Stimulated activated CD4-positive, alpha-beta T cell treated with anti-CD3 and anti-CD28 coated beads, TNF-alpha, amount 100 ng/mL, for 48 hours (primary cell): Measurements from ENCODE around the gene NDUFAF8.

Experiments used
- DNase-seq, 3 donors: peaks; one replicate each; pipeline ENCODE4 v3.0.0-alpha.2; 2020; ENCODE audit warnings: low read depth in 3 of 3

Gene NDUFAF8, protein sequence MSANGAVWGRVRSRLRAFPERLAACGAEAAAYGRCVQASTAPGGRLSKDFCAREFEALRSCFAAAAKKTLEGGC

DNA sequence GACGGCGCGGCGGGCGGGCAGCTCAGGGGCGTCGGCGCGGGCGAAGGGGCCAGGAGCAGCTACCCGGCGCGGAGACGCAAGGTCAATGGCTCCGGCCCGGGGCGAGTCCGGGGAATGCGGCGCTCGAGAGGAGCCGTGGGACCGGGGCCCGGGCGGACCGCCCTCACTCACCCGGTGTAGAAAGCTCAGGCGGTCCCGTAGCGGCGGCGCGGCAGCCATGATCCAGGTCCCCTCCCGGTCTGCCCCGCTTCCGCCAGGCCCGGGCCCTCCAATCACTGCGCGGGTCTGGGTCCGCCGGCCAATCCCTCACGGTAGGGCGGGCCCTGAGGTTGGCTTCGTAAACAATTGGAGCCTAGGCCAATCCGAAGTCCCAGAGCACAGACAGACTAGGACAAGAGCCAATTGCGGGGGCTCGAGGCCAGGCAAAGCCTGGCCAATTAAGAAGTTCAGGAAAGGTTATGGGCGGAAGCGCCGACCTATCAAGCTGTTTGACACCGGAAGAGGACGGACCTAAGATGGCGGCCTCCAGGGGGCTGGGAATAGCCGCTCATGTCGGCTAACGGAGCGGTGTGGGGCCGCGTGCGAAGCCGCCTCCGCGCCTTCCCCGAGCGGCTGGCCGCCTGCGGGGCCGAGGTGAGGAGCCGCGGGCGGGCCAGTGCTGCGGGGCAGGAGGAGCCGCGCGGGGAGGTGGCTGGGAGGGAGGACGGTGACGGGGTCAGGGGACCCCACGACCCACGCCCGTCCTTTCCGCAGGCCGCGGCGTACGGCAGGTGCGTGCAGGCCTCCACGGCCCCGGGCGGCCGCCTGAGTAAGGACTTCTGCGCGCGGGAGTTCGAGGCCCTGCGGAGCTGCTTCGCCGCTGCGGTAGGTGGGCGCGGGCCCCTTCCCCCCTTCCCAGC lies at the start of gene NDUFAF8, which contains the start of gene TEPSIN:
Gene NDUFAF8, plus strand, starts transcription at position 504 of the 899 bp plus-strand sequence. Its CDS starts 46 bp downstream, at position 550.
Gene TEPSIN, minus strand, starts transcription at position 241 of the 899 bp plus-strand sequence. Its CDS starts 22 bp downstream, at position 219.
- peak; percentile 86 to 95 (median 89) for DNase-seq

DNA sequence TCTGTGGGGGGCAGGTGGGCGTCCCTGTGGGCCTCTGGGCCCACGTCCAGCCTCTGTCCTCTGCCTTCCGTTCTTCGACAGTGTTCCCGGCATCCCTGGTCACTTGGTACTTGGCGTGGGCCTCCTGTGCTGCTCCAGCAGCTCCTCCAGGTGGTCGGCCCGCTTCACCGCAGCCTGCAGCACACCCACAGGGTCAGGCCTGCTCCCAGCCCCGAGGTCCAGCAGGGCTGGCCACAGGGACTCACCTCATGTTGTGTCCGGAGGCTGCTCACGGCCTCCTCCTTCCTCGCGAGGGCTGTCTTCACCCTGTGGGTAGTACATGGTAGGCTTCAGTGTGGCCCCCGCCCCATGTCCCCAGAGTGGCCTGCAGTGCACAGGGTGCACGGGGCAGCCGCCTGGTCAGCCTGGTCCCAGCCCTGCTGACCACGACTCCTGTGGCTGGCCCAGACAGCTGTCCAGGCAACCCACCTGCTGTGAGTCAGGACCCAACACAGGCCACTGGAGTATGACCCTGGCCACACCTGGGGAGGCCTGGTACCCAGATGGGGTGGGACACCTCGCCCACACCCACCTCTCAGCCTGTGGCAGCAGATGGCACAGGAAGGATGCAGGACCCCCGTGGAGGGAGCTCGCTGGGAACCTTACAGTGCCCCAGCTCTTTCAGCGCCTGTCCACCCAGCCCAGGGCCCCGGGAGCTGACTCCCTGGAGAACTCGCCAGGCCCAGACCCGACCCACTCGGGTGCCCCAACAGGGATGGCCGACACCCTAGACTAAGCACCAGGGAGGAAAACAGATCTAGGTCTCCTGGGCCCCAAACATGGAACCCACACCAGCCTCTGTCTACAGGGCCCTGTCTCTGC lies 49.2 kb upstream of the NDUFAF8 start:
- no peak for DNase-seq

DNA sequence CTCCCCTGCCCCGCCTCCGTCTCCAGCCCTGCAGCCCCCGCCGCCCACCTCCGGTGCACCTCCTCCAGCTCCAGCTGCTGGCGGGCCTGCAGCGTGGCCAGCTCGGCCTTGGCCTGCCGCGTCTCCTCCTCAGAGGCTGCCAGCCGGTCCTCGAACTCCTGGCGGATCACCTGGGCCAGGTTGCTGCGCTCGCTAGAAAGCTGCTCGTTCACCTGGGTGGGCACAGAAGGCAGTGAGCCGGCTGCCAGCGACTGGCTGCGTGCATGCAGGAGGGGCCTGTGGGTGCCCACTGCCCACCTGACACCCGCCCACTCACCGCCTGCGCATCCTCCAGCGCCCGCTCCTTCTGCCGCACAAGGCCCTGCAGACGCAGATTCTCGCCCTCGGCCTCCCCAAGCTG lies 48.5 kb upstream of the NDUFAF8 start:
- no peak for DNase-seq

DNA sequence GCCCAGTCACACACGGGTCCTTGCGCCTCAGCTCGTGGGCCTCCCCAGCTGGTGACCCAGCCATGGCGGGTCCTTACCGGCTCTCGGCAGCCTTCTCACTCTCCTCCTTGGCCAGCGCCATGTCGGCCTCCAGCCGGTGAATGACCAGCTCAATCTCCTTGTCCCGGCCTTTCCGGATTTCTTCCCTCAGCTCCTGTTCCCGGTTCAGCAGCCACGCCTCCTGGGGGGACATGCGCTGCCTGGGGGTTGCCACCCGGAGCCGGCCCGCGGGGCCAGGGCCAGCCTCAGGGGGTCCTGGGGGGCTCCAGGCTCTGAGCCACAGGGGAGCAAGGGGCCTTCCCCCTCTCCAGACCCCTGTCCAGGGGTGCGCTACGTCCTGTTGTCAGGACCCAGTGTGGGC lies 48.0 kb upstream of the NDUFAF8 start:
- DNase-seq: no peak

DNA sequence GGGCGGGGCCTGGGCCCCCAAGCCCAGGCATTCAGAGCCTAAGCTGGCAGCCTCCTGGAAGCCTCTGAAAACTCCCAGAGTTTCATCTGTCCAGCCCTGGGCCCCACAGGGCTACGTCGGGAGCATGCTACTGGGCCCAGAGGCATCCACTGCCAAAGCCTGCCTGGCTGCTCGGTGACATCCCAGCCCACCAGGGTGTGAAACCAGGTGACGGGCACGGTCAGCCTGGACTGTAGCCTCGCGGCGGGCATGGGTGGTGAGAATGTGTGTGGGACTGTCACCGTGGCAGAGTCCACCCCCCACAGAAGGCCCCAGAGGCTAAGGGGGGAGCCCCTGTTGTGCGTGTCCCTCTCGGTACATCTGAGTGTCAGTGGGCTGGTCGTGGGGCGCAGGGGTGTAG lies 47.5 kb upstream of the NDUFAF8 start:
- DNase-seq: no peak

DNA sequence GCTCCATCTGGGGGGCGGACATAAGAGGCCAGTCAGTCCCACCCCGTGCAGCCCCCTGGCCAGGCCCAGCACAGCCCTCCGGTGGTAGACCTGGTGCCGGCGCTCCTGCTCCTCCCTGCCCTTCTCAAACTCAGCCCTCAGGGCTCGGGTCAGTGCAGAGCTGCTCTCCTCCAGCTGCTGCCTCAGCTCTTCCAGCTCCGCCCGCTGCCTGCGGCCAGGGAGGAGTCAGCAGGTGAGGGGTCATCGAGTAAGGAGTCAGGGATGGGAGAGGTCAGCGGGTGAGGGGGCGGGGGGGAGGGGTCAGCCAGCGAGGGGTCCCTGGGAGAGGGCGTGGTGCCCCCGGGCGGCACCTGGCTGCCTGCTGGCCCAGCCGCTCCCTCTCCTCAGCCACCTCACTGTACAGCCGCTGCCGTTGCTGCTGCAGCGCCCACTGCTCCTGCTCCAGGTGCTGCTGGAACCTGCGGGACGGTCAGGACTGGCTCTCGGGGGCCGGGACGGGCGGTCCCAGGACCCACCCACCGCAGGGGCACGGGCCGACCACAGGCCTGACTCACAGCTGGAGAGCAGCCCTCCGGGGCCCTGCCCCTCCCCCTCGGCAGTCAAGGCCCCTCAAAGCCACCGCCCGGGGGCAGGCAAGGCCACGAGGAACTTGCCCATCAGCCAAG lies 46.6 kb upstream of the NDUFAF8 start:
- DNase-seq: no peak

DNA sequence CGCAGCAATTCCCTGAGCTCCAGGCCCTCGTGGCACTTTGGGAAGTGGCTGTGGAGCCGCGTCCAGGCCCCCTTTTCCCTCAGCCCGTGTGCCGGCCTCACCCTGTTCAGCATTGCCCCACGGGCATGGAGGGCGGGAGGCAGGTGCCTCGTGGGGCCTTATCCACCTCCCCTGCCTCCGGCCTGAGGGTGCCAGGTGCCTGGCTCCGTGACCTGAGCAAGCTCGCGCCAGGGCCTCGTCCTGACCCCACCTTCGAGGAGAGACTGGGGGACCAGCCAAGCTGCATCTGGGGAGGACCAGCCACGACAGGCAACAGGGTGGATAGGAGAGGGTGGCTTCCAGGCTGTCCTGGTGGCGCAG lies 46.1 kb upstream of the NDUFAF8 start:
- DNase-seq: no peak

DNA sequence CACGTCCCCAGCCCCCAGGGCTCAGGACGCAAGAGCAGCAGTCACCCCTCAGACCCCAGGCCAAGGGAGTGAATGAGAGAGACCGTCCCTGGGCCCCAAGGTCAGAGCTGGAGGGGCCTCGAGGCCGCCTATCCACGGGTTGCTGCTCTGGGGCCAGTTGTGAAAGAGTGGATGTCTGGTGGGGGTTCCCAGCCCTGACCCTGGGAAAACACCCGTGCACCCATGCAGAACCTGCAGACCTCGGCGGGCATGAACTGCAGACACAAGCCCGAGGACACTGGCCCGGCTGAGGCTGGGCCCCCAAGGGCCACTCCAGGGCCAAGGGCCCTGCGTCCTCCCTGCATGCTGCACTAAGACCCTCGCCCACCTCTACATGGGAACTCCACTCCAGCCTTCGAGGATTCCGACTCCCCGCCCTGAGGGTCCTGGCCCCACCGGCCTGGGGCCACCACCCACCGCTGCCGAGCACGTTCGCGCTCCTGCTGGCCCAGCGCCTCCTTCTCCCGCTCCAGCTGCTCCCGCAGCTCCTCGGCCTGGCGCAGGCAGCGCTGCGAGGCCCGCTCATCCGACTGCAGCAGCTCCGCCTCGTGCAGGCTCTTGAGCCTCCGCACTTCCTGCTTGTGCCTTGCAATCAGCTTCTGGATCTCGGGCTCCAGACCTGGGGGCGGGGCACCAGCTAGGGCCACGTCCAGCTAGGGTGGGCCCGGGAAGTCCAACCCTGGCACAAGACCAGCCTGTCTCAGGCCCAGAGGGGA lies 45.5 kb upstream of the NDUFAF8 start:
- DNase-seq: no peak

DNA sequence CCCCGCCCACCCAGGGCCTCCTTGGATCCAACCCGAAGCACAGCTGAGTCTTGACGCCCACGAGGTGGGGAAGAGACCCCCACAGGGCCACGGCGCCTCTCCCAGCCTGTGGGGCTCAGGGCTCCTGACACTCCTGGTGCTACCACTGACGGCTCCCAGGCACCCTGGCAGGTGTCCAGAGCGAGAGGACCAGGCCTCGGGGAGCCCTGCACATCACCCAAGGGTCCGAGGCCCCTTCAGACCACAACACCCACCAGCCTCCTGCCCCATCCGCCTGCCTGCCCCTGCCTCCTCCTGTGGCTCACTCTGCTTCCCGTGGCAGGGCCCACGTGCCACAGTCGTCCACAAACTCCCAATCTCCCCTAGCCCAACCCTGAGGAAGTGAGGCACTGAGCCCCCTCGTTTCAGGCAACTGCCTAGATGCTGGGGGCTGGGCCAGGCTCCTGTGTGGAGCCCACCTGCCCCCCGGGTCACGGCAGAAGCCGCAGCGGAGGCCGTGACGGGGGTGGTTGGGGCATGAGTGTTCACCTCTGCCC lies 44.8 kb upstream of the NDUFAF8 start:
- DNase-seq: no peak

DNA sequence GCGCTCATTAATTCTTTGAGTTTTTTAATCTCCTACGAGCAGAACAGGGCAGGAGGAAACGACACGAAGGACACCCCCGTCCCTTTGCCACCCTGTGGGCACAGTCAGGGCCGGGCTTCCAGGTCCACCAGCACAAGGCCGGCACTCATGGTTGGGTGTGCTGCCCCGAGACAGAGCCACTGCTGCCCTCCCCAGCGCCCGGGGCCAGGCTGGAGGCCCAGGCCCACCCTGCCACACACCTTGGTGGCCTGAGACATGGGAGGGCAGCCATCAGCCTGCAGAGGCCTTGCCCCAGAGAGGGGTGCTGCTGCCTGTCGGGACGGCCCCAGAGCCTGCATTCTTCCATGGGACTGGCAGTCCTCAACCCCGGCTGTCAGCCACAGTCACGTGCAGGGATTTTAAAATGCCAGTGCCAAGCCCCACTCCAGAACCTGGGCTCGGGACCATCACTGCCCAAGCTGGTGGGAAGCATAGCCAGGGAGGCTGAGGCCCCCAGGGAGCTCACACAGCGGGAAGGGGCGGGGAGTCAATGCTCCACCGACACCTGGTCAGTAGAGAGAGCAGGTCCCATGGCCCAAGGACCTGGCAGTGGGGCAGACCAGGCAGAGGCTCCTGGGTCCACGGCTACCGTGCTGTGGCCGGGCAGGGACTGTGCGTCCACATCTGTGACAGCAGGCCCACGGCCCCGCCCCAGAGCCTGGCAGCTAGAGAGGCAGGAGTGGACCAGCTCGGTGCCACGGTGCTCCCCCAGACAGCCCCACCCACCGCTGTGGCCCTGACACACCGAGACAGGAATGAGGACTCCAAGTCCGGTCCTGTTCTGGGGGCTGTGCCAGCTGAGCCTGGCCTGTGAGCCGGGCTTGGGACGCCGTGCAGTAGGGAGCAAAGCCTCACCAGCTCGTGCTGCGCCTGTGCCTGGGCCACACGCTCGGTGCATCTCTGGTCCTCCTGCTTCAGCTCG lies 43.9 kb upstream of the NDUFAF8 start:
- DNase-seq: no peak

DNA sequence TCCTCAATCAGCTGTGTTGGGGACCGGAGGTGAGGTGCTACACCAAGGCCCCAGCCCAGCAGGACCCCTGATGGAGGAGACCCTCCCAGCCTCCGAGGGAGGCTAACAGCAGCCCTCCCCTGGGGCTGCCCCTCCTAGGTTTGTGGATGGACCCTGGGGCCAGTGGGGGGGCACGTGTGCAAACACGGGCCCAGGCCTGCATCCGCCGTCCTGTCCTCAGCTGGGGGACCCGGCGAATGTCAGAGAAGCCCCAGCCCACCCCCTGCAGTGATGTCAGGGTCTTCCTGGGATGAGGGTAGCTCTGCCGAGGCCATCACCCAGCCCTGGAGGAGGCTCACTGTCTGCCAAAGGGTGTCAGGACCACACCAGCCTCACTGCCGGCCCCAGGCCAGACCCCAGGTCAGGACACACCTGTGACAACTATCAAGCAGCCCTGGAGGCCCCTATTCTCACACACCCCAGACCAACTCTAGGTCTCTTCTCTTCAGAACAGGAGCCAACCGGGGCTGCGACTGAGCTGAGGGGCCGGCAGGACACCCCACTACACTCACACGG lies 43.1 kb upstream of the NDUFAF8 start:
- DNase-seq: no peak

DNA sequence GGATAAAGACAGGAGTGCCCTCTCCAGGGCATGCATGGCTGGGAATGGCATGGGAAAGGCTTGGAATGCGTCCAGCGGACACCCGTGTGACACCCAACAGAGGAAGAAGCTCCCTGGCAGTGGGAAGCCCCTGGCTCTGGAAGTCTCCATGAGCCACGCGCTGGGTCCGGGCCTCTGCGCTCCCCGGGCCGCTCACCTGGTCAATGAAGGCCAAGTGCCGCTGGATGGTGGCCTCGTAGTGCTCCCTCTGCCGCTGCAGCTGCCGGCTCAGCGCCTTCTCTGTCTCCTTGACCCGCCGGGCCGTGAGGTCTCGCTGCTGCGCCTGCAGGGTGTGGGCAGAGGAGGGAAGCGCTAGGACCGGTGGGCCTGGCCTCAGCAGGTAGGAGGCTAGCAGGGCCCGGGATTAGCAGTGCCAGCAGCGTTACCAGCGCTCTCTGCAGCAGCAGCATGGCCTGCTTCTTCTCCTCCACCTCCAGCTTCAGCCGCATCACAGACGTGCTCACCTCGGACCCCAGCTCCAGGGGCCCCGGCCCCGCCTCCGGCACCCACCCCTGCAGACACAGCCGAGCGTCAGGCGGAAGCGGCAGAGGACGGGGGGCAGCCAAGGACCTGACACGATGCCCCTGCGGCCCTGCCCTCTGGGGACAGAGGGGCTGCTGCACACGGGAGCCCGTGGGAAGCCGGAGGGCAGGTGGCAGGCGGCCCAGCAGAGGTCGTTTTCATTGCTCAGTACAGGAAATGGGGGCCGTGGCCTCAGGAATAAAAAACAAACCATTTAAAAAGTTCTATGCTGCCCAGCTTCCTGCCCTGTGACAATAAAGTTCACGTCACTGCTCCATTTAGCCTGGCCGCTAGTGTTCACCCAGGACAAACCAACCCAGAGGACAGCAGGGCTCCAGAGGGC lies 42.4 kb upstream of the NDUFAF8 start:
- no peak for DNase-seq

DNA sequence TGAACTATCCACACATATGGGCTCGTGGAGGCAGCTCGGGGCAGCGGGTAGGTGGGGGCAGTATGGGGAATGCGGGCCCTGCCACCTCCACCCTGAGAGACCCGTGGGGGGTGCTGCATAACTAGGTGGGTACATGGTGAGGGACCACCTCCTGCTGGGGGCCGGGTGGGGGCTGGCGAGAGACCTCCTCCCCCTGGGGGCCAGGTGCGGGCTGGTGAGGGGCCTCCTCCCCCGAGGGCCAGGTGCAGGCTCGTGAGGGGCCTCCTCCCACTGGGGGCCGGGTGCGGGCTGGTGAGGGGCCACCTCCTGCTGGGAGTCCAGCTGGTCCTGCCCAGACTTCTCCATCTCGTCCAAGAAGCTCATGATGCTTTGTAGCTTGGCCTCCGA lies 41.7 kb upstream of the NDUFAF8 start:
- no peak for DNase-seq

DNA sequence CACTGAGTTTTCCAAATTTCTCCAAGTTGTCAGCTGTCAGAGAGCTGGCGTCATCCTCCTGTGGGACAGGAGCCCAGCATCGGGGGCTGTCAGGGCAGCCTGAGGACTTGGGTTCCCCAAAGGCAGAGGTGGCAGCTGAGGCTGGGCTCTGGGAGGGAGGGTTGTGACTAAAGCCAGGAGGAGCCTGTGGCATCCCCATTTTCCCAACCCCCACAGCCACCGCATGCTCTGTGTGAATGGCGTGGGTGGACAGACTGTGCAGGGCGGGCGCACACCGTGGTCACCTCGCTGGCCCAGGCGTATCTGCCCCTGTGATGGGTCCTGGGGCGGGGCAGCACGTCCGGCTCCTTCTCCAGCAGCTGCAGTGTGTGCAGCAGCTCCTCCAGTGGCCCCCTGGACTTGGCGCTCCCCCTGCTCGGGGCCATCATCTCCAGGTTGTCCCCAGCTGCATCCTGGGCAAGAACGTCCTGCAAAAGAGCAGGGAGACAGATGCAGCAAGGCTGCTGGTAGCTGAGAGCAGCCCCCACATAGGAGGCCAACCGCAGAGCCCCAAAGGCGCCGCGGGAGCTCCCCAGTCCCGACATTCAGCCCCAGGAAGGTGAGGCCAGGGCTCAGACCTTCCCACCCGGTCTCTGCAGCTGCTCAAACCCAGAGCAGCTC lies 41.2 kb upstream of the NDUFAF8 start:
- DNase-seq: no peak

DNA sequence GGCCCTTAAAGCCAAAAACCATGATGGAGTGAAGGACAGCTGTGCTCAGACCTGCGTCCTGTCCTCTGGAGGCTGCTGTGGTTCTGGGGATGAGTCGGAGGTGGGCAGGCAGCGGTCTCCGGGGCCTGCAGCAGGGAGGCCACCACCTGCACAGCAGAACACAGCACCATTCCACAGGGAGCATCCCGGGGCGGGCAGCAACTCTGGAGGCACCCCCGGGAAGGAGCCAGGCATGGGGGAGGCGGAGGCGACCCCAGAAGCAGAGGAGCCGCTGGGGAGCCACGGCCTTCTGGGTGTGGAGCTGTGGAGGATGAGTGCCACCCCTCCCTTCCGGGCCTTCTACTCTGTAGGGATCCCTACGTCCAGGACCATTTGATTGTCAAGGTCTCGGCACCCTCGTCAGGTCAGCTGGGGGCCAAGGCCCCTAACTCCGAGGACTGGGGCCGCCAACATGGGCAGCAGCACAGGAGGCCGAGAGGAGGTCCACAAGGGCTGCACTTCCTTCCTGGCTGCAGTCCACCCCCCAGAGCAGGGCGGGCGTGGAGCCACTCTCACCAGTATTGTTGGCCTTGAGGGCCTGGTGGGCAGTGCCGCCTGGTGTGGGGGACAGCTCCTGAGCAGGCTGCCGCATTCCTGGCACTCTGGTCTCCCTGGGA lies 40.2 kb upstream of the NDUFAF8 start:
- no peak for DNase-seq

DNA sequence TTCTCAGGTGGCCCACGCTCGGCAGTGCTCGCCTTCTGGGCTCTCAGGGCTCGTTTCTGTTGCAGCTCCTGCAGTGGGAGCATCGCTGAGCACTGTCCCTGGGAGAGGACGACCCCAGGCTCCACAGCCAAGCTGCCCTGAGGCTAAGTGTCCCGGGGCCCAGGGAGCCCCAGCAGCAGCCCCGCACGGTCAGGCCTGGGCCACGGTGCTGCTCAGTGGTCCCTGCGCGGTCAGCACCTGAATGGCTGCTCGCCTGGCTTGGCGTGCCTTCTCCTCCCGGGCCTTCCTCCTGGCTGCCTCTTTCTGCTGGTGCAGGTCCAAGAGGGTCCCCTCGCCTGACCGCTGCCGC lies 39.7 kb upstream of the NDUFAF8 start:
- DNase-seq: no peak

DNA sequence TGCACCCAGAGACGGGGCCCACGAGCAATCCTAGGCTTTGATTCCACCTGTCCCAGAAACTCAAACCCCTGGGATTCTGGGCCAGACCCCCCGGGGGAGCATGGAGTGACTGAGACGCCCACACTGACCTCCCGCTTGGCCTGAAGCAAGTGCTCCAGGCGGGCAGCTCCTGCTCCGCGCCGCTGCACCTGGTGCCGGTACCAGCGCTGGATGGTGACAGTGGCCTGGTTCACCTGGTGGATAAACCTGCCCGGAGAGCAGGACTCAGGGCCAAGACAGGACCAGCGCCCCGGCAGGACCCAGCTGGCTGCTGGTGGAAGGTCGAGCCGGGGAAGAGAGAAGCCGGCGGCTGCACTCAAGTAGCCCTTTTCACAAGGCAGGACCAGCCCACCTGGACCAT lies 38.9 kb upstream of the NDUFAF8 start:
- no peak for DNase-seq
